Measurements from ENCODE around the gene CXCL12.

The CXCL12 gene

GRCh38 chr10:44385026-44385695 lies at the start of gene CXCL12:
Gene CXCL12, minus strand, starts transcription at chr10:44385097. Its CDS starts 92 bp downstream, at chr10:44385005.
- no peak for DNase-seq (ENCODE audit: low read depth)

GRCh38 chr10:44427479-44427878 lies 42.6 kb upstream of the CXCL12 start:
- no peak for DNase-seq (ENCODE audit: low read depth)

- no peak for DNase-seq (ENCODE audit: low read depth)
Observed at GRCh38 chr10:44427037-44427436, 42.1 kb upstream of the CXCL12 start.

GRCh38 chr10:44426247-44427034 lies 41.5 kb upstream of the CXCL12 start:
- no peak for DNase-seq (ENCODE audit: low read depth)

- DNase-seq (ENCODE audit: low read depth) = no peak
Observed at GRCh38 chr10:44425466-44425865, 40.6 kb upstream of the CXCL12 start.

- no peak for DNase-seq (ENCODE audit: low read depth)
Observed at GRCh38 chr10:44424957-44425356, 40.1 kb upstream of the CXCL12 start.

- no peak for DNase-seq (ENCODE audit: low read depth)
Observed at GRCh38 chr10:44424298-44424697, 39.4 kb upstream of the CXCL12 start.

GRCh38 chr10:44422570-44423101 lies 37.7 kb upstream of the CXCL12 start:
- DNase-seq (ENCODE audit: low read depth) = no peak

- DNase-seq (ENCODE audit: low read depth) = no peak
Observed at GRCh38 chr10:44422153-44422552, 37.3 kb upstream of the CXCL12 start.

GRCh38 chr10:44419790-44420549 lies 35.1 kb upstream of the CXCL12 start:
- DNase-seq (ENCODE audit: low read depth) = no peak

- no peak for DNase-seq (ENCODE audit: low read depth)
Observed at GRCh38 chr10:44418637-44419036, 33.7 kb upstream of the CXCL12 start.

GRCh38 chr10:44417761-44418160 lies 32.9 kb upstream of the CXCL12 start:
- DNase-seq (ENCODE audit: low read depth) = no peak

- DNase-seq (ENCODE audit: low read depth) = no peak
Observed at GRCh38 chr10:44416936-44417335, 32.0 kb upstream of the CXCL12 start.

GRCh38 chr10:44416021-44416771 lies 31.3 kb upstream of the CXCL12 start:
- DNase-seq (ENCODE audit: low read depth) = no peak

- no peak for DNase-seq (ENCODE audit: low read depth)
Observed at GRCh38 chr10:44415121-44415520, 30.2 kb upstream of the CXCL12 start.

GRCh38 chr10:44413416-44413815 lies 28.5 kb upstream of the CXCL12 start:
- no peak for DNase-seq (ENCODE audit: low read depth)

- no peak for DNase-seq (ENCODE audit: low read depth)
Observed at GRCh38 chr10:44411251-44411650, 26.4 kb upstream of the CXCL12 start.

- DNase-seq (ENCODE audit: low read depth) = no peak
Observed at GRCh38 chr10:44404741-44405437, 20.0 kb upstream of the CXCL12 start.

- DNase-seq (ENCODE audit: low read depth) = no peak
Observed at GRCh38 chr10:44402465-44403195, 17.7 kb upstream of the CXCL12 start.

- no peak for DNase-seq (ENCODE audit: low read depth)
Observed at GRCh38 chr10:44400541-44400940, 15.6 kb upstream of the CXCL12 start.
